ENCODE data around the gene SLC16A7. TPM values are rescaled to one million over a fixed set of nuclear protein-coding genes. Genes with fewer than 3 reads are reported as not detected.

Gene SLC16A7
- total RNA-seq, 1 donor from 2014 or later = 1.8 TPM

GRCh38 chr12:59735231-59735630 is 139.4 kb downstream of the SLC16A7 start:
- no peak overlapping the region for H3K4me3 ChIP-seq
- no peaks in the 10 kb centered on the region for H3F3A ChIP-seq (ENCODE audit: low read depth)
- no peak overlapping the region for H2AFZ ChIP-seq (replicated peaks)
- Mint-ChIP-seq H3K27ac (no peak overlapping the region), H3K4me3 (no peak overlapping the region), H3K27me3 (ENCODE audit: insufficient read depth, low read depth) (no peaks in the 10 kb centered on the region), H3K4me1 (peaks cover 5% of the 10 kb centered on the region), H3K9me3 (no peaks in the 10 kb centered on the region), H3K36me3 (no peaks in the 10 kb centered on the region)
- H3K36me3 ChIP-seq = no peaks in the 10 kb centered on the region
- no peak overlapping the region for H3K4me2 ChIP-seq
- H3K9ac ChIP-seq = no peak overlapping the region
- H3K79me2 ChIP-seq (ENCODE audit: low read depth) = no peaks in the 10 kb centered on the region
- no peak overlapping the region for H3K27ac ChIP-seq
- H3K27me3 ChIP-seq = no peaks in the 10 kb centered on the region
- TF ChIP-seq EZH2 (IDR thresholded peaks at IDR 0.05) = no peak
- TF ChIP-seq CTCF (IDR thresholded peaks at IDR 0.05) = no peak
- no peak for TF ChIP-seq EZH2phosphoT487 (IDR thresholded peaks at IDR 0.05)
- H3K9me3 ChIP-seq (ENCODE audit: low read depth) = no peaks in the 10 kb centered on the region
- no peak for DNase-seq (ENCODE audit: low spot score)
- no peaks in the 10 kb centered on the region for H3K4me1 ChIP-seq
- H4K20me1 ChIP-seq (ENCODE audit: low read depth) = no peaks in the 10 kb centered on the region

GRCh38 chr12:59736359-59736758 is 140.5 kb downstream of the SLC16A7 start:
- peak overlapping the region; percentile 73 for H2AFZ ChIP-seq (replicated peaks)

GRCh38 chr12:59736786-59737185 is 141.0 kb downstream of the SLC16A7 start:
- TF ChIP-seq EZH2phosphoT487 (IDR thresholded peaks at IDR 0.05) = no peak
- no peak for TF ChIP-seq CTCF (IDR thresholded peaks at IDR 0.05)
- no peak for TF ChIP-seq EZH2 (IDR thresholded peaks at IDR 0.05)
- no peaks in the 10 kb centered on the region for H3K27me3 Mint-ChIP-seq (ENCODE audit: insufficient read depth, low read depth)
- H3K4me3 Mint-ChIP-seq = no peak overlapping the region
- Histone ChIP-seq H2AFZ (replicated peaks) (peak overlapping the region; percentile 73), H3K27me3 (no peaks in the 10 kb centered on the region), H3K9ac (no peak overlapping the region), H3K4me1 (no peaks in the 10 kb centered on the region), H3K4me3 (no peak overlapping the region), H4K20me1 (ENCODE audit: low read depth) (no peaks in the 10 kb centered on the region), H3F3A (ENCODE audit: low read depth) (no peaks in the 10 kb centered on the region), H3K36me3 (no peaks in the 10 kb centered on the region), H3K79me2 (ENCODE audit: low read depth) (no peaks in the 10 kb centered on the region), H3K27ac (no peak overlapping the region), H3K9me3 (ENCODE audit: low read depth) (no peaks in the 10 kb centered on the region), H3K4me2 (no peak overlapping the region)
- H3K36me3 Mint-ChIP-seq = no peaks in the 10 kb centered on the region
- DNase-seq (ENCODE audit: low spot score) = no peak
- H3K27ac Mint-ChIP-seq = no peak overlapping the region
- no peaks in the 10 kb centered on the region for H3K9me3 Mint-ChIP-seq
- H3K4me1 Mint-ChIP-seq = peaks cover 5% of the 10 kb centered on the region

More at GRCh38 chr12:59736359-59736758, 140.5 kb downstream of the SLC16A7 start:
- Mint-ChIP-seq H3K36me3 (no peaks in the 10 kb centered on the region), H3K27me3 (ENCODE audit: insufficient read depth, low read depth) (no peaks in the 10 kb centered on the region), H3K4me3 (no peak overlapping the region), H3K4me1 (peaks cover 5% of the 10 kb centered on the region), H3K27ac (no peak overlapping the region), H3K9me3 (no peaks in the 10 kb centered on the region)
- DNase-seq (ENCODE audit: low spot score) = no peak
- no peak overlapping the region for H3K27ac ChIP-seq
- no peak overlapping the region for H3K4me3 ChIP-seq
- H4K20me1 ChIP-seq (ENCODE audit: low read depth) = no peaks in the 10 kb centered on the region
- H3K79me2 ChIP-seq (ENCODE audit: low read depth) = no peaks in the 10 kb centered on the region
- H3F3A ChIP-seq (ENCODE audit: low read depth) = no peaks in the 10 kb centered on the region
- TF ChIP-seq EZH2 (IDR thresholded peaks at IDR 0.05) = no peak
- no peak for TF ChIP-seq EZH2phosphoT487 (IDR thresholded peaks at IDR 0.05)
- TF ChIP-seq CTCF (IDR thresholded peaks at IDR 0.05) = no peak
- no peaks in the 10 kb centered on the region for H3K36me3 ChIP-seq
- H3K9ac ChIP-seq = no peak overlapping the region
- H3K27me3 ChIP-seq = no peaks in the 10 kb centered on the region
- H3K4me1 ChIP-seq = no peaks in the 10 kb centered on the region
- no peak overlapping the region for H3K4me2 ChIP-seq
- no peaks in the 10 kb centered on the region for H3K9me3 ChIP-seq (ENCODE audit: low read depth)
